GM18505 (cell line): ENCODE results near the gene KCNQ2.

Source experiments
- ATAC-seq: cut with Tn5 transposase; IDR thresholded peaks from one replicate; pipeline ENCODE4 v1.9.1; 2021; ENCODE audit not compliant: unreplicated experiment
- POLR2A ChIP-seq: IDR thresholded peaks from 4 replicates; pipeline ENCODE4 v1.6.1; 2011; ENCODE audit warnings: borderline replicate concordance; ENCODE audit not compliant: insufficient read depth, insufficient read length; ENCODE audit errors: extremely low read depth

Gene KCNQ2

GRCh38 chr20:63454731-63455567 is 17.5 kb downstream of the KCNQ2 start:
- ATAC-seq, result no peak
- TF ChIP-seq POLR2A, result no peak

GRCh38 chr20:63452821-63453523 is 19.5 kb downstream of the KCNQ2 start:
- TF ChIP-seq POLR2A, result no peak
- no peak for ATAC-seq

GRCh38 chr20:63452341-63452740 is 20.1 kb downstream of the KCNQ2 start:
- no peak for ATAC-seq

GRCh38 chr20:63451821-63452220 is 20.6 kb downstream of the KCNQ2 start:
- no peak for TF ChIP-seq POLR2A

More at GRCh38 chr20:63452341-63452740, 20.1 kb downstream of the KCNQ2 start:
- TF ChIP-seq POLR2A, result no peak

GRCh38 chr20:63449796-63450730 is 22.4 kb downstream of the KCNQ2 start:
- TF ChIP-seq POLR2A, result no peak
- no peak for ATAC-seq

More at GRCh38 chr20:63451821-63452220, 20.6 kb downstream of the KCNQ2 start:
- ATAC-seq, result no peak

GRCh38 chr20:63449025-63449424 is 23.4 kb downstream of the KCNQ2 start:
- ATAC-seq, result no peak
- no peak for TF ChIP-seq POLR2A

GRCh38 chr20:63448031-63448430 is 24.4 kb downstream of the KCNQ2 start:
- no peak for ATAC-seq
- TF ChIP-seq POLR2A, result no peak

- TF ChIP-seq POLR2A, result no peak
- ATAC-seq, result no peak
These were observed 25.1 kb downstream of the KCNQ2 start for GRCh38 chr20:63447320-63447719.

GRCh38 chr20:63446216-63447024 is 26.0 kb downstream of the KCNQ2 start:
- no peak for ATAC-seq
- TF ChIP-seq POLR2A, result no peak

- ATAC-seq, result no peak
- TF ChIP-seq POLR2A, result no peak
These were observed 27.2 kb downstream of the KCNQ2 start for GRCh38 chr20:63445075-63445734.

GRCh38 chr20:63444548-63444947 is 27.9 kb downstream of the KCNQ2 start:
- TF ChIP-seq POLR2A, result no peak
- no peak for ATAC-seq
